ENCODE results near the gene SDK1. TPM values are rescaled to one million over a fixed set of nuclear protein-coding genes. Genes with fewer than 3 reads are reported as not detected.

SDK1 gene
- total RNA-seq, 4 donors from 2014 or later, result 1.3 to 5.0 (median 2.0) TPM

GRCh38 chr7:3594901-3595300 is 293.8 kb downstream of the SDK1 start:
- TF ChIP-seq CTCF (IDR thresholded peaks at IDR 0.05) (no peak), POLR2A (IDR thresholded peaks at IDR 0.05) (no peak)
- intact Hi-C loops (cut with DNase I), result no loop called here
- no peaks in the 10 kb centered on the region for H3K36me3 ChIP-seq
- H3K27me3 ChIP-seq, result no peaks in the 10 kb centered on the region
- H3K4me1 ChIP-seq, result no peaks in the 10 kb centered on the region
- no peaks in the 10 kb centered on the region for H3K9me3 ChIP-seq
- WGBS, 2 donors, result 91 to 96% methylated on average over 4 of the region's 4 CpGs
- no peak overlapping the region for H3K27ac ChIP-seq
- H3K4me3 ChIP-seq (replicated peaks in 1 of 3), result no peak overlapping the region
- DNase-seq, result no peak

GRCh38 chr7:3598854-3599253 is 297.8 kb downstream of the SDK1 start:
- Histone ChIP-seq H3K9me3 (no peaks in the 10 kb centered on the region), H3K36me3 (no peaks in the 10 kb centered on the region), H3K4me1 (no peaks in the 10 kb centered on the region), H3K4me3 (replicated peaks in 1 of 3) (no peak overlapping the region), H3K27ac (no peak overlapping the region), H3K27me3 (no peaks in the 10 kb centered on the region)
- intact Hi-C loops (cut with DNase I), result no loop called here
- TF ChIP-seq CTCF (IDR thresholded peaks at IDR 0.05), result no peak
- TF ChIP-seq POLR2A (IDR thresholded peaks at IDR 0.05), result no peak
- WGBS, 2 donors, result 89 to 94% methylated on average over 7 of the region's 7 CpGs
- no peak for DNase-seq

- Histone ChIP-seq H3K27me3 (no peaks in the 10 kb centered on the region), H3K9me3 (no peaks in the 10 kb centered on the region), H3K36me3 (no peaks in the 10 kb centered on the region), H3K27ac (no peak overlapping the region), H3K4me1 (no peaks in the 10 kb centered on the region), H3K4me3 (replicated peaks in 1 of 3) (no peak overlapping the region)
- TF ChIP-seq CTCF (IDR thresholded peaks at IDR 0.05) (no peak), POLR2A (IDR thresholded peaks at IDR 0.05) (no peak)
- no peak for DNase-seq
- 42 to 57% methylated on average over 2 of the region's 2 CpGs for WGBS, 2 donors
- intact Hi-C loops (cut with DNase I), result no loop called here
Measured at GRCh38 chr7:3605222-3605621, 304.2 kb downstream of the SDK1 start.

- Histone ChIP-seq H3K9me3 (no peaks in the 10 kb centered on the region), H3K36me3 (no peaks in the 10 kb centered on the region), H3K27ac (no peak overlapping the region), H3K4me1 (no peaks in the 10 kb centered on the region), H3K27me3 (no peaks in the 10 kb centered on the region), H3K4me3 (replicated peaks in 1 of 3) (no peak overlapping the region)
- intact Hi-C loops (cut with DNase I), result no loop called here
- TF ChIP-seq CTCF (IDR thresholded peaks at IDR 0.05) (no peak), POLR2A (IDR thresholded peaks at IDR 0.05) (no peak)
- 48 to 53% methylated on average over 4 of the region's 4 CpGs for WGBS, 2 donors
- no peak for DNase-seq
Measured at GRCh38 chr7:3606436-3606835, 305.4 kb downstream of the SDK1 start.

- no peak for DNase-seq
- Histone ChIP-seq H3K4me3 (replicated peaks in 1 of 3) (no peak overlapping the region), H3K27me3 (no peaks in the 10 kb centered on the region), H3K4me1 (no peaks in the 10 kb centered on the region), H3K36me3 (no peaks in the 10 kb centered on the region), H3K9me3 (no peaks in the 10 kb centered on the region), H3K27ac (no peak overlapping the region)
- WGBS, 2 donors, result 86 to 90% methylated on average over 8 of the region's 8 CpGs
- intact Hi-C loops (cut with DNase I), result no loop called here
- TF ChIP-seq CTCF (IDR thresholded peaks at IDR 0.05) (no peak), POLR2A (IDR thresholded peaks at IDR 0.05) (no peak)
Measured at GRCh38 chr7:3607847-3608246, 306.8 kb downstream of the SDK1 start.
